GM21619 (cell line): ENCODE measurements around the gene BCOR.

ENCODE experiments used
- ATAC-seq: cut with Tn5 transposase; IDR thresholded peaks from one replicate; pipeline ENCODE4 v1.9.1; 2021; ENCODE audit not compliant: unreplicated experiment

BCOR gene

GRCh38 chrX:40007131-40007755 is 90.5 kb downstream of the BCOR start:
- ATAC-seq, result no peak

GRCh38 chrX:40006106-40007017 is 91.4 kb downstream of the BCOR start:
- ATAC-seq, result no peak

- no peak for ATAC-seq
Measured at GRCh38 chrX:40005292-40006011, 92.3 kb downstream of the BCOR start.

GRCh38 chrX:40004921-40005291 is 92.9 kb downstream of the BCOR start:
- ATAC-seq, result no peak

- ATAC-seq, result no peak
Measured at GRCh38 chrX:40004246-40004535, 93.6 kb downstream of the BCOR start.

- no peak for ATAC-seq
Measured at GRCh38 chrX:40003428-40004245, 94.1 kb downstream of the BCOR start.

GRCh38 chrX:40003071-40003427 is 94.7 kb downstream of the BCOR start:
- no peak for ATAC-seq
